Measurements from ENCODE around the gene CEP135. TPM values are rescaled to one million over a fixed set of nuclear protein-coding genes. Genes with fewer than 3 reads are reported as not detected.

Gene CEP135
- total and polyA plus RNA-seq, 8 donors, result 6.4 to 23.0 (median 17.6) TPM

DNA sequence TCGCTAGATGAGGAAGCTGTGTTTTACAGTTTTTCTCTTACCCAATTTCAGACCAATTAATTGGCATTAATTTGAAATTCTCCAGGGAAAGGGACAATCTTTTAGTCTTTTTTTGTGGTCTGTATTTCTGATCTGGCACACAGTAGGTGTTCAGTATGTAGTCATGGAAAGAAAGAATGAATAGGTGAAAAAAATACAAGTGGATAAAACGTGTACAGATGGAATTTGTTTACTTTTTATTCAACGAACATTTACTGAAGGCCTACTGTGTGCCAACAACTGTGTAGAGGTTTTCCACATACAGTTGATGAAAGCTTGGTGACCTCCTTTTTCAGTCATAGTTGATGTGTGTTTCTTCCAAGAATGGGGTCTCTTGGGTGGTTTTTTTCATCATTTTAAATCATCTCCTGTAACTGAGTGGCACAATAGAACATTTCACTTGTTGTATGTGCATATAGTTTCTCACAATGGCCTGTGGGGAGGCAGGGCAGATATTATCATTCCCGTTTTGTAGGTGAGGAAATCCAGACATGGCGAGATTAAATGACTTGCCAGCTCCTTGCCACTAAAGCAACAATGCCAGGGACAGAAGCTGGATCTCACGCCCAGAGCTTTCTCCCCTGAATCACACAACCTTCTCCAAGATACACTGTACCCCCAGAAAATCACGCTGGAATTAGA lies 102.4 kb downstream of the CEP135 start:
- TF ChIP-seq, protein P1, sequence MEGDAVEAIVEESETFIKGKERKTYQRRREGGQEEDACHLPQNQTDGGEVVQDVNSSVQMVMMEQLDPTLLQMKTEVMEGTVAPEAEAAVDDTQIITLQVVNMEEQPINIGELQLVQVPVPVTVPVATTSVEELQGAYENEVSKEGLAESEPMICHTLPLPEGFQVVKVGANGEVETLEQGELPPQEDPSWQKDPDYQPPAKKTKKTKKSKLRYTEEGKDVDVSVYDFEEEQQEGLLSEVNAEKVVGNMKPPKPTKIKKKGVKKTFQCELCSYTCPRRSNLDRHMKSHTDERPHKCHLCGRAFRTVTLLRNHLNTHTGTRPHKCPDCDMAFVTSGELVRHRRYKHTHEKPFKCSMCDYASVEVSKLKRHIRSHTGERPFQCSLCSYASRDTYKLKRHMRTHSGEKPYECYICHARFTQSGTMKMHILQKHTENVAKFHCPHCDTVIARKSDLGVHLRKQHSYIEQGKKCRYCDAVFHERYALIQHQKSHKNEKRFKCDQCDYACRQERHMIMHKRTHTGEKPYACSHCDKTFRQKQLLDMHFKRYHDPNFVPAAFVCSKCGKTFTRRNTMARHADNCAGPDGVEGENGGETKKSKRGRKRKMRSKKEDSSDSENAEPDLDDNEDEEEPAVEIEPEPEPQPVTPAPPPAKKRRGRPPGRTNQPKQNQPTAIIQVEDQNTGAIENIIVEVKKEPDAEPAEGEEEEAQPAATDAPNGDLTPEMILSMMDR (IDR thresholded peaks at IDR 0.05), result no peak
- H3K9me3 ChIP-seq, result no peaks in the 10 kb centered on the region
- H3K27me3 ChIP-seq, result peaks cover 27 to 67% of the 10 kb centered on the region in 2 donors
- intact Hi-C loops (cut with DNase I), result no loop called here
- no peaks in the 10 kb centered on the region for H3K36me3 ChIP-seq
- no peak for DNase-seq
- H3K27ac ChIP-seq, result no peak overlapping the region
- H3K4me3 ChIP-seq, result no peak overlapping the region
- H3K4me1 ChIP-seq, result peaks cover 3 to 17% of the 10 kb centered on the region in 2 donors
- ATAC-seq, result no peak

DNA sequence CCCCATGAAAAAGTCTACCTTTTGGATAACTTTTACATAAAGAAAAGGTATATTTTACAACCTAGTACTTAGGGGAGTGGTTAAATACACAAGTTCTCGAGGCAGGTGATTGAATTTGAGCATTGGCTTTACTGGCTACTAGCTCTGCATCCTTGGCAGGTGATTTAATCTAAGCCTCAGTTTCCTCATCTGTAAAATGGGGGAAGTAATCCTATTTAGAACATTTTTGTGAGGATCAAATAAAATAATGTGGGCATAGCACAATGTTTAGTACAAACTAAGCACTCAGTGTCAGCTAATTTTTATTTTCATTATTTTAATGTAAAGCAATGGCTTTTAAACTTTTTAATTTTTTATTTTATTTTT lies 102.9 kb downstream of the CEP135 start:
- Histone ChIP-seq H3K27ac (no peak overlapping the region), H3K4me3 (no peak overlapping the region), H3K27me3 (peaks cover 27 to 67% of the 10 kb centered on the region in 2 donors), H3K36me3 (no peaks in the 10 kb centered on the region), H3K4me1 (peaks cover 3 to 17% of the 10 kb centered on the region in 2 donors), H3K9me3 (no peaks in the 10 kb centered on the region)
- TF ChIP-seq, protein P1 (IDR thresholded peaks at IDR 0.05), result no peak
- intact Hi-C loops (cut with DNase I), result no loop called here
- no peak for DNase-seq
- no peak for ATAC-seq

DNA sequence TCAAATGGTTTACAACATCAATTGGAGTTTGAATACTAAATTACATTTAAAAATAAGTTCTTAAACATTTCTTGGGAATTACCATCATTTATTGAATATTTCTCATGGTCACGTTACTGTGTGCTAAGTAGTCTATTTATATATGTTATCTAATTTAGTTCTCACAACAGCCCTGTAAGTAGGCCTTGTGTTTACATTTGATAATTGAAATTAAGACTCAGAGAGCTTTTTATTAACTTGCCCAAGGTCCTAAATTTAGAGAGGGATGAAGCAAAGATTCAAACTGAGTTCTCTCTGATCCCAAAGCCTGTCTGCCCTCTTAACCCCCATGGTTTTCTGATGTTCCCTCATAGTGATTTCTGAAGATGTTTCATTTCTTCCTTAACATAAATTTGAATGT lies 103.7 kb downstream of the CEP135 start:
- ATAC-seq, result no peak
- no peaks in the 10 kb centered on the region for H3K9me3 ChIP-seq
- intact Hi-C loops (cut with DNase I), result no loop called here

DNA sequence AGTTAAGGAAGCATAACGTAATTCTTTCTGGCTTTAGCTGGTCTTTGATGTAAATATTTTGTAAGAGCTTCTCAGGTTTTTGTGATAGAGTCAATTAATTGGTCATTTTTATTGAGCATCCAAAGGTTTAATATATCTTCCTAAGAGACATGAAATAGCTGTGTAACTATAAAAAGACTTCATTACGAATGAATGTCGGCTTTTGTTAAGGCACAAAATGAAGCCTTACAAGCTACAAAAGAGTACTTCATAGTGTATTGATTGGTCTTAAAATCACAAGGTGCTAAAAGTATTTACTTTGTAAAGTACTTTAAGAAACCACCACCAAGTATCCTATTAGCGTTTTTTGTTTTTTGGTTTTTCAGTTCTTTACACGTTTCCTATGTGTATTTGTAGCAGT lies 104.2 kb downstream of the CEP135 start:
- DNase-seq, result no peak
- intact Hi-C loops (cut with DNase I), result no loop called here
- Histone ChIP-seq H3K4me3 (no peak overlapping the region), H3K9me3 (no peaks in the 10 kb centered on the region), H3K36me3 (no peaks in the 10 kb centered on the region), H3K27ac (no peak overlapping the region), H3K4me1 (peaks cover 3 to 17% of the 10 kb centered on the region in 2 donors), H3K27me3 (peaks cover 27 to 58% of the 10 kb centered on the region in 2 donors)
- ATAC-seq, result no peak
- TF ChIP-seq, protein P1 (IDR thresholded peaks at IDR 0.05), result no peak

More for the DNA sequence above, 103.7 kb downstream of the CEP135 start:
- Histone ChIP-seq H3K36me3 (no peaks in the 10 kb centered on the region), H3K4me1 (peaks cover 3 to 17% of the 10 kb centered on the region in 2 donors), H3K27me3 (peaks cover 27 to 63% of the 10 kb centered on the region in 2 donors), H3K4me3 (no peak overlapping the region), H3K27ac (no peak overlapping the region)
- TF ChIP-seq, protein P1 (IDR thresholded peaks at IDR 0.05), result no peak
- no peak for DNase-seq

DNA sequence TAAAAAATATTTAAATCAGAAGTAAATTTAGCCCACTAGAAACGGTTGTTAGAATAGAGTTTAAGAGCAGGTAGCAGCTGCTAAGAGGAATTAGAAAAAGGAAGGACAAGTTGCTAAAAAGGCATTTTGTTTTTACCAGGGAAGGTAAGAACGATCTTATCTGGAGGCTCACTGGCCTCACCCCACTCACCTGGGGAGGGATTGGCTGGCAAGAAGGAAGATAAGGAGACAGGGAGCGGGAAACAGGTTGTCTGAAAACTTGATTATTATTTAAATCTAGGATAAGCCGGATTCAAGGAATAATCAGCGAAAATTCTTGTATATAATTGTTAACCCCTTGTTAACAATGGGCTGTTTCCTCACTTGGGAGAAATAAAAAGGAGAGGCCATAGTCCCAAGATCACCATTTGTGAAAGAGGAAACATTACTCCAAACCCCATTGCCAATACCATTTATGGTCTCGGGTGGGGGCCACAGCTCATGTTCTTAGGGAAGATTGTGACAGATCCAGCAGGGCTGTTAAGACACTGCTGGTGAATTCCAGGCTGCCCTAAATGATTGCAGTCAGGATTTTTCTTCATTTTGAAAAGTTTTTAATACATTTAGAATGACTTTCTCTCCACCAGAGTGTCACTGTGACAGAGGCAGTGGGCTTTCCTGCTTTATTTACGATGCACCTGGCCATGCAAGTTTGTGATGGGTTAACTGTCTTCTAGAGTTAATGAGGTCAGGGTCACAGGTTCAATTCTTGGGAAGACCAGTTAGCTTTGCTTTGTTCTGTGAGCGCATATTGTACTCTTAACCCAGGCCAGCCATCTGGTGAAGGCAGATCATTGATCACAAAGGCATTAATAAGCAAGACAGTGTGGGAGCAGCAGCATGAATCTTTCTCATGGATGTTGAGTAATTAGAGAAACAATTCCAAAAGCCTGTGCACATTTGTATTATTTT lies 106.6 kb downstream of the CEP135 start:
- TF ChIP-seq, protein P1 (IDR thresholded peaks at IDR 0.05), result no peak

More for the DNA sequence above, 106.6 kb downstream of the CEP135 start:
- intact Hi-C loops (cut with DNase I), result no loop called here
- no peak for DNase-seq
- no peak overlapping the region for H3K4me3 ChIP-seq
- ATAC-seq, result no peak
- H3K27ac ChIP-seq, result no peak overlapping the region
- no peaks in the 10 kb centered on the region for H3K36me3 ChIP-seq
- peaks cover 26 to 36% of the 10 kb centered on the region in 2 donors for H3K27me3 ChIP-seq
- no peaks in the 10 kb centered on the region for H3K9me3 ChIP-seq
- H3K4me1 ChIP-seq, result no peaks in the 10 kb centered on the region
